ENCODE measurements around the gene ARMH3.

ARMH3 gene

GRCh38 chr10:101848894-101849351, 207.1 kb downstream of the ARMH3 start:
- no peak for DNase-seq

DNA sequence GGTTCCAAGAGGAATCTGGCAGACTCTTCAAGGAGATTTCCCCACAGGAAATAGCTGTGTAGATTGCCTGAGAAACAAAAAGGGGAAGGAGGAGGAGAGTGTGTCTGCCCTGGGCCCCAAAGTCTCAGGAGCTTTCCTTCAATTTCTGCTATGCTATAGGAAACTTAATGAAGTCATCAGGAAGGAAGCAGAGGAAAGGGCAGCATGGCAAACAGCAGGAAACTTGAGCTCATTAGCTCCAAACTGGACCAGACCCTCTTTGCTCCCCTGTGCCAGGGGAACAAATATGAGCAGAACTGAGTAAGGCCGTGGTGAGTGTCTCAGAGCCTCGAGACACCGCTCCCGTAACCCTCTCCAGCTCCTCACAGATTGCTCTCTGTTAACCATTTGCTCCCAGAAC, 207.6 kb downstream of the ARMH3 start:
- no peak for DNase-seq

DNA sequence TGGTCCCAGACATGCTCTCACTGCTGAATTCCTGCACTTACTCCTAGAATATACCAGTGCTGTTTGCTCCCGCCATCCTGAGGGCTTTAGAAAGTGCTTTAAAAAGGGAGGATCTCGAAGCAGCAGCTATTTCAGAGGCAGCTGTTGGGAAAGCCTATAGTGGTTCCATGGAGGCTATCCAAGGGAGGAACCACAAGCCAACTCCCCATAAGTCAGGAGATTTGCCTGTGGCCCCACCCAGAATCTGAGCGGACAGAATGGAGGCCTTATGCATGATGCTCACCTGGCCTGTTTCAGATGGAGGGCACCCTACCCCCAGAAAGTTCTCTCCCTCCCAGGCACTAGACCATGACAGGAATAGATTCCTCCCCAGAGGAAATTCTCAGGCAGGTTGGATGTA, 210.1 kb downstream of the ARMH3 start:
- DNase-seq: no peak

DNA sequence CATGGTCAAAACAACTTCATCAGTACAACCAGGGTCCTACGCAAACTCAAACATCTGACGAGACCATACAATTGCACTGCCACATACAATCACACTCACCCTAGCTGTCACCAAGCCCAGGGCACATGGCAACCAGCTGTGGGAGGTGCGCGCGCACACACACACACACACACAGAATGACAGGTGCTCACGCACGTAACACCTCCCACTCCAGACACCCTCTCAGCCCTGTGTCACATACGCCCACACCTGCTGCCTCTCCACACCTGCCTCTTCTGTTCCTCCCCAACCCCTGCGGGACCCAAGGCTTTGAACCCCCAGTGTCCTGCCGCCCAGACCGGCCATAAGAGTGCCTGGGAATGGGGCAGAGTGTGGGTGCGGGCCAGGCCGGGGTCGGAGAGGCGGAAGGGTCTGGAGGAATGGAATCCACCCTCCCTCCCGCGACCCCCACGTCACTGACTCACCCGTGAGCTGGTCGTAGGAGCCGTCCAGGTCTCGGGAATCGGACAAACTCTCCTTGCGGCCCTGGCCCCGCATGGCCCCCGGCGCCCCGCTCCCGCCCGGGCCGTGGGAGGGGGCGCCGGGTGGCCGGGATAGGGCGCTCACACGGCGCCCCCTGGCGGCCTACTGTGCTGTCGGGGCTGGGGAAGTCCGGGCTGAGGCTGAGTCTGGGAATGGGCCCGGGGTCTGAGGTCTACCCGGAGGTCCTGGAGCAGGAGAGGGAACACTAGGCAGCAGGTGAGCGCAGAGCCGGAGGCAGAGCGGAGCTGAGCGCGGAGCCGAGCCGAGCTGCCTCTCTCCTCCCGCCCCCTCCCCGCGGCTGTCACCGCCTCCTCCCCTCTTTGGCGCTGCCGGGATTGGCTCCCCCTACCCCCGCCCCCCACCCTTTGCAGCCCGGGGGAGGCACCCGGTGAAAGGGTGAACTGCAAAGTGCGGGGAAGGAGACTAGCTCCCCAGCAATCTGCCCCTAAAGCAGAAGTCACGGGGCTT, 212.6 kb downstream of the ARMH3 start, which contains the start of gene KCNIP2:
TSS of gene KCNIP2 (minus strand) at position 769 of the 990 bp plus-strand sequence. CDS start at position 537, 232 bp downstream.
- peak; percentile 57 to 66 for DNase-seq

DNA sequence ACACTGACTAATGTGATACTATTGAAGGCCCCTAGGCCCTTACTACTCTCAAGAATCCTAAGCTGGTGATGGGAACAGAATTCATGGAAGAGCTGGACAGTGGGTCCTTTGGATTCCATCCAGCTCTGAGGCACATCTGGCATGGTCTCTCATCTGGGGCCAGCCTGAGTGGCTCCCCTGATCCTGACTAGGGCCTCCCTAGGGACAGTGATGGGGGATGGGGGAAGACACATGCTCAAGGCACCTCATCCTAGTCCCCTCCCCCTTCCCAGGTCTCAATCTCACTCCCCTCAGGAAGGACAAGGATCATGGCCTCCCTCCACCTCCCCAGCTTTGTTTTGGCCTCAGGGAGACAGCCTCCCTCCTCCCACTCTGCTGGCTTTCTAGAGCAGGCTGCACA, 214.1 kb downstream of the ARMH3 start:
- DNase-seq: no peak

DNA sequence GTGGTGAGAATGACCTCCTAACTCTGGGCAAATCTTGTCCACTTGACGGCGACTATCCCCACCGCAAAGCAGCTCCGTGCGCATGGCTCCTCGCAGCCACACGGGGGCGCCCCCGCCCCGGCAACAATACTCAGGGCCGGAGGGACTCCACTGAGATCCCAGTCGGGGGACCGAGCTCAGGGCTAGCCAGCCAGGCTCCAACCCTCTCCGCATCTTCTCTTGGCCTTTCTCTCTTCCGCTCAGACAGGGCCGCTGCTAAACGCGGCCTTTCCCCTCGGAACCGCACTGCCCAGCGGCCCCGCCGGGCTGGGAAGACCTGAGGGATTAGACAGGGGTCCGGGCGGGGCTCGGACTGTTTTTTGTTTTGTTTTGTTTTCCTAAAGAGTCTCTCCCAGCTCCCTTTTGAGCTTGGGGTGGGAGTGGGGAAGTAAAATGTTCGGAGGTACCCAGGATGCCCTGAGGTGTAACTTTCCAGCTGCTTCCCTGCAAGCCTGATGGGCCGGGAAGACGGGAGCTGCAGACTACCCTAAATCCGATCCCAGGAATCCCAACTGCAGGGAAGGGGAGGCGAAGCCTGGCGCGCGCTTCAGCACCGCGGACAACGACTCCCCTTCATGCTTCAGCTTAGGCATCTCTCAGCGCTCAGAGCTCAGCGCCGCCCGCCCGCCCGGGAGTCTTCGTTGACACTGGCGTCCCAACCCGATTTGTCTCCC, 215.1 kb downstream of the ARMH3 start:
- DNase-seq: peak; percentile 80 to 82

DNA sequence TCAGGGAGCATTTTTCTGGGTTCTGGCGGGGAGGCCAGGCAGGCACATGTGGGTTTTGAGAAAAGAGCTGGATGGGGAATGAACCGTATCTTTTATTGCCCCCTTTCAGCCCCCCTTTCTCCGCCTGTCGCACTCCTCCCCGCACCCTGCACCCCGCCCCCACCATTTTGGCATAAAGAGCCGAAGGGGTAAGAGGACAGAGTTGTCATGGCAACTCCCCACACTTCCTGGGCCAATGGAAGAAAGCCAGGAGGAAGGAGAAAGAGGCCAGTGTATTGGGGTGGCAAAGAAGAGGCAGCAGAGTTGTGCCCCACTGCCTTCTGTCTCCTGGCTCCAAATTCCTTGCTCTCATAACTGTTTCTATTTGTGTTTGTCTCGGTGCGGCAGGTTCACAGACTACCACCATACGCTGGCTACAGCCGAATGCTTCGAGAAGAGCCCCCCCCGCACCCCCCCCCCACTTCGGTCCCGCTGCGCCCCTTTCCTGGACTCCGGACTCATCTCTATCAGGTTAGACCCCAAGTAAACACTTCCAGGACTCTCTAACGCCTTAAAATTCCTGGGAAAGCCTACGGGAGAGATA, 215.8 kb downstream of the ARMH3 start:
- DNase-seq: peak in 1 of 2 donors; percentile 40

GRCh38 chr10:101839416-101840063, 216.4 kb downstream of the ARMH3 start:
- peak; percentile 61 to 73 for DNase-seq

DNA sequence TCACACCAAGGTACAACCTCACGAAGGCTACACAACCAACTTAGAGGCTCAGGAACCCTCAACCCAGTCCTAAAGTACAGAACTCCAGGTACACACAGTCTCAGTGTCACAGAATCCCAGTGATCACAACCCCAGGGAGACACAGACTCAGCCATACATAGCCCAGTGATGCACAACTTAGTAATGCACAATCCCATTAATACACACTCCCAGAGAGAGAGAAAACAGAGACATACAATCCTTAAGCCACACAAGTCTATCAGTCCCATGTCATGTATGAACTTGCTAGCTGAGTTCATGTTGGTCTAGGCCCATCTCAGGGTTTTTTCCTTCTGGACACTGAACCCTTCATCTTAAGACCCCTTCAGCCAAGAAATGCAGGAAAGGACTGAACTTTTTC, 217.0 kb downstream of the ARMH3 start:
- no peak for DNase-seq

- no peak for DNase-seq
Observed at GRCh38 chr10:101838416-101838970, 217.5 kb downstream of the ARMH3 start.

DNA sequence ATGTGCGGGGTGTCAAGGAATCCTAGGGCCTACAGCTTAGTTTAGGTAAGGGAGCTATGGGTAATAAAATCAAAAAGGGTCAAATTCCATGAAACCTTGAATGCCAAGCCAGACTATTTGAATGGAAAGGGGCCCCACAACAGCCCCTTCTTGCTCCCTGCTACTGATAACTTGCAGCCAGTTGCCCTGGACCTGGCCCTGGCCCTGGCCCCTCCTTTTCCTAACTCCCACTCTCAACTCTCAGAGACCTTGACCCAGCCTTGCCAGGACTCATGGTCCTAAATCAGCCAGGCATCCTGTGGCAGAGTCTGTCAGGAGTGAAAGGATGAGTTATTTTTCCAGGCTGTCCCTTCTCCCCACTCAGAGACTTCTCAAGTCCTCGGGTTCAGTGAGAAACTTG, 218.2 kb downstream of the ARMH3 start:
- DNase-seq: no peak

DNA sequence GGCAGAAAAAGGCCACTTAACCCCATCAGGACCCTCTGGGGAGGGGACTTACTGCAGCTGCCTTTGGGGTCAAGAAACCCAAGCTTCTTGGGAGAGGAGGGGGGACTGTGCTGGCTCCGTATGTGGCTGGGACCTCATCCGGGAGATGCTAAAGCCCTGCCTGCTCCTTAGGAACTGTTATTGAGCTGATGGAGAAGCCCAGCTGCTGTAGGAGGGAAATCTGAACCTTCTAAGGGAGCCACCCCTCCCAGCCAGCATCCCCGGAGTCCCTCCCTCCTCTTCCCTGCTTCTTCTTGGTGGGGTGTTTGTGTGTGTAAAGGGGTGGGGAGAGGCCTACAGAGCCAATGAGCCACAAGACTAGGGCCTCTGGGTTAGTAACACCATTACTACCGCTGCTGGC, 220.6 kb downstream of the ARMH3 start:
- no peak for DNase-seq

DNA sequence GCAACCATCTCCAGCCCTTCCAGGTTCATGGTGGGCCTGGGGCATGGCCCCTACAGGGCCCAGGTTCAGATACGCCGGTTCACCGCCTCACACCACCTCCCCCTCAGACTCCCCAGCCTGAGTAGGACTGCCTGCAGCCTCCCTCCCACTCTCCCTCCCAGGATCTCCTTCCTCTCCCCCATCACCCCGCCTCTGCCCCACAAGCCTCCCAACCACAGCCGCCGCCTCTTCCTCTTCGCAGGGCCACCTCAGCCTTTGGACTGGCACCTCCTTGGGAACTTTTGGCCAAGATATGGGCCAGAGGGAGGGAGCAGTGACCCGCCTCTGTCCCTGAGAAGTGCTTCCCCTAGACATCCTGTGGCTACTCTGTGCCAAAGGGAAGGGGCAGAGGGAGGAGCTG, 221.6 kb downstream of the ARMH3 start:
- peak in 1 of 2 donors; percentile 21 for DNase-seq

DNA sequence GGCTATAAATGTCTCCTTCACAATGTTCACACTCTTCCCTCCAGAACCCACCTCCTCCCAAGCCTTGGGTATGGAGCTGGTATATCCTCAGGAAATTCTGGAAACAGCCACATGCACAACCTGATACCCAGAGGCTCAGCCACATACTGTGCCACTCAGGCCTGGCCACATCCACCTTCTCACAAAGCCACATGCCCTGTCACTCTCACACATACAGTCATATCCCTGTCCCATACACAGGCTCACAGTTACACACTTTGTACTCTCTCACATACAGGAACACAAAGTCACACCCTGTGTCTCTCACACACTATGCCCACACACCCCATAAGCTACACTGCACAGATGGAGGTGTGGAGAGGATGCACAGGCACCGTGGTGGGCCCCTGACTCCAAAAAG, 222.5 kb downstream of the ARMH3 start:
- no peak for DNase-seq

DNA sequence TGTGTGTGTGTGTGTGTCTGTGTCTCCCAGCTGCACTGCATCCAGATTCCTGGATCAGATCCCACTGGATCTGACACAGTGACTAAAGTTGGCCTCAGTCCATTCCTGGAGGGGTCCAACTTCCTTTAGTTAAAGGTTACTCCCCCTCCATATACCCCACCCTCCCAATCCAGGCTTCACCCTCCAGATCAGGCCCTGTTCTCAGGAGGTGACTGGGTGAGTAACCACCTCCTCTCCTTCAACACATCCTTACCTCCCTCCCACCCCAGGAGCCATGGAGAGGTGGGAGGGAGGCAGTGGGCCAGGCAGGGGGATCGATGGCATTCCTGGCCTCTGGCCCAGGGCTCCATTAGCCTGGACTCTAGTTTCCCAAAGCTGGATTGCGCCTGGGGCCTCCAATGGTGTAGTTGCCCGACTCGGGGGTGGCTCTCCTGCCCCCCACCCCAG, 223.6 kb downstream of the ARMH3 start:
- no peak for DNase-seq

DNA sequence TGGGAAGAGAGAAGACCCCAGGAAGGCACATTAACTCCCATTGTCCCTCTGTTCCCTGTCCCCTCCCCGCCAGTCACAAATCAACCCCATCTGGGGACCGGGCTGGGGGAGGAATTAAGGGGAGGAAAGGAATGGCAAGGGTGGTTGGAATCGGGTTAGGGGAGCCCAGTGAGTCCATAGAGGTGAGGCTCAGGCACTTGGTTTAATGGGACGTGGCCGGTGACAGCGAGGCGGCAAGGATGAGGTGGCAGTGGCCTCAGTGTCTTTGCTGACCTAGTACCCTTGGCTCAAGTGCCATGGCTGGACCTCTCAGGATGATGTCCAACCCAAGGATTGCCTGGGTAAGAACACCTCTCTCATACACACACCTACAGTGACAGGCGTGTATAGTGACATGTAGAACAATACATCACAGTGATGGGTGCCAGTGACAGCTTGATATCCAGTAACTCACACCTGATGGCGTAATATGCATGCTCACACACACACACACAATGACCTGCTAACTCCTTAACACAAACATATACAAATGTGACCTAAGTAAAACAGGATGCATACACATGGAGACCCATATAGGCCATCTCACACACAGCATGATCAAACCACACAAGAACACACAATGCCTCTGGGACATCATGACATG, 224.7 kb downstream of the ARMH3 start:
- no peak for DNase-seq

GRCh38 chr10:101830322-101831168, 225.4 kb downstream of the ARMH3 start:
- DNase-seq: peak; percentile 90 to 93

- peak; percentile 57 to 64 for DNase-seq
Observed at GRCh38 chr10:101829561-101830315, 226.2 kb downstream of the ARMH3 start.

GRCh38 chr10:101828766-101829551, 227.0 kb downstream of the ARMH3 start:
- DNase-seq: no peak
